T-helper 2 cell treated with Interferon-gamma antibody and Interleukin-4, amounts not matched to agents 5 μg/mL and 100 μg/mL, for 36 hours (primary cell): Measurements from ENCODE around the gene SPNS2.

ENCODE experiments used
- DNase-seq: peaks from one replicate; pipeline ENCODE4 v3.0.0; 2021; ENCODE audit warnings: low spot score
- H3K27ac Mint-ChIP-seq: one replicate; pipeline ENCODE4 v1.8.0; 2021; ENCODE audit warnings: mild to moderate bottlenecking, mixed read lengths
- H3K27me3 Mint-ChIP-seq: one replicate; pipeline ENCODE4 v1.8.0; 2021; ENCODE audit warnings: low read depth, mixed read lengths
- H3K36me3 Mint-ChIP-seq: one replicate; pipeline ENCODE4 v1.8.0; 2021; ENCODE audit warnings: low read depth, mixed read lengths
- H3K4me1 Mint-ChIP-seq: one replicate; pipeline ENCODE4 v1.8.0; 2021; ENCODE audit warnings: low read depth, mixed read lengths
- H3K4me3 Mint-ChIP-seq: one replicate; pipeline ENCODE4 v1.8.0; 2022; ENCODE audit warnings: mild to moderate bottlenecking, moderate library complexity, mixed read lengths
- H3K9me3 Mint-ChIP-seq: one replicate; pipeline ENCODE4 v1.8.0; 2021; ENCODE audit warnings: mixed read lengths

Gene SPNS2

DNA sequence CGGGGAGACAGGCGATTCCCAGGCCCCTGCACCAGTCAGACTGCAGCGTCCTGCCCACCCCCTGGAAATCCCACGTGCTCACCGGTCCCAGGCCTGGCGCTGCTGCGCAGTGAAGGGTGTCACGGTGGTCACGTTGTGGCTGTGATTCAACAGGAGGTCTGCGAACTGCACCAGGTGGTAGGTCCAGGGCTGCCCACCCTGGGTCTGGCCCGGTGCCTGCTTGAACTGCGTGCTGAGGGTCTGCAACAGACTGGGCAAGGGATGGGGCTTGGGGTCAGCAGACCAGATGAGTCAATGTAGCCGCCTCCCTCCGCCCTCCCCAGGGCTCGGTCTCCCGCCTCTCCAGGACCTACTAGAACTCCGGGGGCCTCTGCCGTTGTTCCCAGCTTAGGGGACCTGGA lies 49.4 kb downstream of the SPNS2 start:
- no peaks in the 10 kb centered on the region for H3K9me3 Mint-ChIP-seq
- no peak overlapping the region for H3K27ac Mint-ChIP-seq
- no peak for DNase-seq
- H3K27me3 Mint-ChIP-seq = no peaks in the 10 kb centered on the region
- H3K4me3 Mint-ChIP-seq = no peak overlapping the region
- peaks cover 27% of the 10 kb centered on the region for H3K36me3 Mint-ChIP-seq
- no peaks in the 10 kb centered on the region for H3K4me1 Mint-ChIP-seq

DNA sequence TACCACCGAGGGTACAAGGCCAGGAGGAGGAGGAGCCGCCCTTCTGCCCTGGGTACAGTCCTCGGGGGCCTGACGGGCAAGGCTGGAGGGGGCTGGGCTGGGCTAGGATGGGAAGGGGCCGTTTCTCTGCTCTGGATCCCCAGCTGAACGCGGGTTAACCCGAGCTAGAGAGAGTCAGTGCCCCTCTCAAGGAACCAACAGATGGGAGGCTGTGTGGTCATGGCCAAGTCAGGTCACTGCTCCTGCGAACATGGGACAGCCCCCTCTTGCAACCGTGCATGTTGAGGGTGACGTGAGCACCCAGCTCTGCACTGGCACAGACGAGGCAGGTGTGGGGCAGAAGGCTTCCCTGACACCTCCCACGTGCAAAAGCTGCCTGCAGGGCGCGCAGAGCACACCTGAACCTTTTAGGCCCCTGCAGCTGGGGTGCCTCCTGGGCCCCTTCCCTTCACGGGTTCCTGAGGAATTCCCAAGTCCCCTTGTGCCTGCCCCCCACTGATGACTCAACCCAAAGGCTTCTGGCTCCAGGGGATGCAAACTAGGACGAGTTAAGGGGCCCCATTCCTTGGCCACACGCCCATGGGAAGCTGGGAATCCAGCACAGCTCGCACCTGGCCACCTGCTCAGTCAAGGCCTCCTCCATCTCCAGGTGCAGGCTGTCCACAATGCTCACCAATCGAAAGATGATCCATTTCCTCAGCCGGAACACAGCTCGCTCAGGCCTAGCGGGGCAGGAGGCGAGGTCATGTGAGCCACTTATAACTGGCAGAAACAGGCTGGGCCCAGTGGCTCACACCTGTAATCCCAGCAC lies 50.2 kb downstream of the SPNS2 start:
- peaks cover 3% of the 10 kb centered on the region for H3K4me1 Mint-ChIP-seq
- H3K9me3 Mint-ChIP-seq = no peaks in the 10 kb centered on the region
- H3K27me3 Mint-ChIP-seq = no peaks in the 10 kb centered on the region
- no peak for DNase-seq
- no peak overlapping the region for H3K27ac Mint-ChIP-seq
- no peak overlapping the region for H3K4me3 Mint-ChIP-seq
- H3K36me3 Mint-ChIP-seq = peaks cover 31% of the 10 kb centered on the region

DNA sequence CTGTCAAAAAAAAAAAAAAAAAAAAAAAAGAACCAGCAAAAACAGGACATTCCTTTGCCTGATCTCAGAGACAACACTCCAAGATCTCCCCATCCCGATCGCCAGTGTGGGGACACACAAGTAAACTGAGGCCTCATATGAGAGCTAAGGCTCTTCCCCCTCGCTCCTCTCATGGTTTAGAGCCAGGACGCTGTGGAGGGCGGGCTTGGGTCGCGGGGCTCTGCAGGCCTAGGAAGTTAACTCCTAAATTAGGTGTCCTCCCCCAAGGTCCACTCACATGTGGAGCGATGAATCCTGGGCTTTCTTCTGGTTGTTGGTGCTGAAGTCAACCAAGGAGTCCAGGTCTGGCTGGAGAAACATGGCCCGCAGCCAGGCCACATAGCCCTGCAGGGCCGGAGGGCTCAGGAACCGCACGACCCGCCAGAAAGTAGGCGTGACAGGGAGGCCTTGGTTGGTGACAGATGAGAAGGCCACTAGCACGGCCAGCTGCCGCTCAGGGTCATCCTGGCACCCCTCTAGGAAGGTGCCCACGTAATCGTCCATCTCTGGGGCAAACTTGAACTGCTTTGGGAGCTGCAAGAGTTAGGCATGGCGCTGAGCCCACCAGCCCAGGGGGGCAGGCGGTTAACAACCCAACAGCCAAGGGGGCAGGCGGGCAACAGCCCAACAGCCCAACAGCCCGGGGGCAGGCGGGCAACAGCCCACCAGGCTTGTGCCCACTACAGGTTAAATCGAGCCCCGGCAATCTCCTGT lies 51.3 kb downstream of the SPNS2 start:
- Mint-ChIP-seq H3K4me1 (peaks cover 10% of the 10 kb centered on the region), H3K27me3 (no peaks in the 10 kb centered on the region), H3K4me3 (no peak overlapping the region), H3K27ac (no peak overlapping the region), H3K36me3 (peaks cover 39% of the 10 kb centered on the region), H3K9me3 (no peaks in the 10 kb centered on the region)
- no peak for DNase-seq

DNA sequence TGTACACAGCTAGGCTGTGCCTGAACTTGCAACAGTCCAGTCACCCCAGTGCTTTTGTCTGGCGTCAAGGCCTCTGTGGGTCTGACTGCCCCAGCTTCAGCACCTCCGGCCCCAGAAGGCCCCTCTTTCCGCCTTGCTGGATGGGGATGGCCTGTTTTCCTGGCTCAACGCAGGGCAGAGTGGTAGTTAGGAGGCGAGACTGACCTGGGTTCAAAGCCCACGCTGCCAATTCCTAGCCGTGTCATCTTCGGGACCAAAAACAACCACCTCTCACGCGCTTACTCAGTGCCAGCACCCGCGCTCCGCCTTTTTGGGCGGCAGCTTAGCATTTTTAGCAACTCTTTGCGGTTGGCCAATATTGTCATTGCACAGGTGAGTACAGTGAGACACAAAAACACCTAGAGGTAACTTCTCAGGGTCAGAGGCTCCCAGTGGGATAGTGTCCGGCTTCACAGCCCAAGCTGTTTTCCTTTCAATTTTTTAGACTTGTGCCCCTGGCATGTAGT lies 51.9 kb downstream of the SPNS2 start:
- no peak overlapping the region for H3K4me3 Mint-ChIP-seq
- H3K36me3 Mint-ChIP-seq = peaks cover 41% of the 10 kb centered on the region
- H3K9me3 Mint-ChIP-seq = no peaks in the 10 kb centered on the region
- H3K27me3 Mint-ChIP-seq = no peaks in the 10 kb centered on the region
- no peak for DNase-seq
- H3K27ac Mint-ChIP-seq = no peak overlapping the region
- H3K4me1 Mint-ChIP-seq = peaks cover 12% of the 10 kb centered on the region

DNA sequence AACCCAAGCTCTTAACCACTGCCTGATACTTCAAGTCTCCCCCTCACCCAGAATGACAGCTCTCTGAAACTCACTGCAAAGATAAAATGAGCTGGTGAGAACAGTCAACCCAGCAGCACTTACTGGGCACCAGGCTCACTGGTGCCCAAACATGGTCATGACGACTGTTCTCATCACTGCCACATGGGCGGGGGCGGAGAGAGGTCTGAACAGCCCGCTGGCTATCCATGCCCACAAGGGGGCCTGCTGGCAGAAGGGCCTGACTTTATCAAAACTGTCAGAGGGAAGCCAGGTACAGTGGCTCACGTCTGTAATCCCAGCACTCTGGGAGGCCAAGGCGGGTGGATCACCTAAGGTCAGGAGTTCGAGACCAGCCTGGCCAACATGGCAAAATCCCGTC lies 52.5 kb downstream of the SPNS2 start:
- Mint-ChIP-seq H3K27ac (no peak overlapping the region), H3K4me1 (peaks cover 18% of the 10 kb centered on the region), H3K36me3 (peaks cover 41% of the 10 kb centered on the region), H3K4me3 (no peak overlapping the region), H3K9me3 (no peaks in the 10 kb centered on the region), H3K27me3 (no peaks in the 10 kb centered on the region)
- no peak for DNase-seq

DNA sequence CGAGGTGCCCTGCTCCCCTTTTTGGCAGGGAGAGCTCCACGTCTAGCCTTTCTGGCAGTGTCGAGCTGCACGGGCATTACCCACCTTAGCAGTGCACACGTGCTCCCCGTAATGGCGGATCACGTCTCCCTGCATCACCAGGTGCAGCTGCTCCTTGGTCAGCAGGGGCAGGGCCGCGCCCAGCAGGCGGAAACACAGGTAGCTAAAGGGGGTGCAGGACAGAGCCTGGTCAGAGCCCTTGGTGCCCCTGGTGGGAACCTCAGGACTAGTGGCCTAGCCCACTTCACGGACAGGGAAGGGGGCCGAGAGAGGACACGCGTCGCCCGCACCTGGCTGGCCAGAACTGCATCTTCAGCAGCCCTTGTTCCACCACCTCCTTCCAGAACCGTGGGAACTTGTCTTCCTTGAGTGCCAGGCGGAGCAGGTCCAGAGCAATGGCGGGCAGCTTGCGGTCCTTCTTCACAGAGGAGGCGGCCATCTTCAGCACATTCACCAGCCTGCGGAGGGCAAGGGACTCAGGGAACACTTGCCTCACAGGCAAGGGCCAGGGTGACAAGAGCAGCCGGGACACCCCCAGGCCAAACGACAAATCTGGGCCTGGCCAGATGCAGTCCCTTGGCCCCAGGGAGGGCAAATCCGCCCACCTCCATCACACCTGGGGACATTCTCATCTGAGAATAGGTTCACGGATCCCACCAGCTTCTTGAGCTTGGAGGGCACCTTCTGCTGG lies 53.3 kb downstream of the SPNS2 start:
- Mint-ChIP-seq H3K4me1 (peaks cover 20% of the 10 kb centered on the region), H3K27ac (no peak overlapping the region), H3K9me3 (no peaks in the 10 kb centered on the region), H3K27me3 (no peaks in the 10 kb centered on the region), H3K4me3 (no peak overlapping the region), H3K36me3 (peaks cover 38% of the 10 kb centered on the region)
- no peak for DNase-seq

DNA sequence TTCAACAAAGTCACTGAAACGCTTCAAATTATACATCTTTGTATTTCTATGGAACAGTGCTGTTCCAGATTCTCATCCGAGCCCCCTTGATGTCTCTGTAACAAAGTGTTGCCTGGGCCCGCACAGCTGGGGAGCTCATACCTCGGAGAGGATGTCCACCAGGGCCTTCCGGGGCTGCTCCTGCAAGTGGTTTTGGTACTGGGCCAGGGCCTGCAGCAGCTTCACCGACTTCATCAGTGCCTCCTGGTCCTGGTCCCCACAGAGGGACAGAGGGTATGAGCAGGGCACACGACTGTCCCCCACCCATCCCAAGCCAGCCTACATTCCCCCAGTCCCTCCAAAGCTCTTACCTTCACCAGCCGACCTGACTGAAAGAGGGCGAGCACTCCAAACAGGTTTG lies 55.0 kb downstream of the SPNS2 start:
- peaks cover 20% of the 10 kb centered on the region for H3K4me1 Mint-ChIP-seq
- H3K27ac Mint-ChIP-seq = no peak overlapping the region
- H3K36me3 Mint-ChIP-seq = peaks cover 35% of the 10 kb centered on the region
- H3K9me3 Mint-ChIP-seq = no peaks in the 10 kb centered on the region
- H3K27me3 Mint-ChIP-seq = no peaks in the 10 kb centered on the region
- peak overlapping the region; percentile 92 for H3K4me3 Mint-ChIP-seq
- no peak for DNase-seq

DNA sequence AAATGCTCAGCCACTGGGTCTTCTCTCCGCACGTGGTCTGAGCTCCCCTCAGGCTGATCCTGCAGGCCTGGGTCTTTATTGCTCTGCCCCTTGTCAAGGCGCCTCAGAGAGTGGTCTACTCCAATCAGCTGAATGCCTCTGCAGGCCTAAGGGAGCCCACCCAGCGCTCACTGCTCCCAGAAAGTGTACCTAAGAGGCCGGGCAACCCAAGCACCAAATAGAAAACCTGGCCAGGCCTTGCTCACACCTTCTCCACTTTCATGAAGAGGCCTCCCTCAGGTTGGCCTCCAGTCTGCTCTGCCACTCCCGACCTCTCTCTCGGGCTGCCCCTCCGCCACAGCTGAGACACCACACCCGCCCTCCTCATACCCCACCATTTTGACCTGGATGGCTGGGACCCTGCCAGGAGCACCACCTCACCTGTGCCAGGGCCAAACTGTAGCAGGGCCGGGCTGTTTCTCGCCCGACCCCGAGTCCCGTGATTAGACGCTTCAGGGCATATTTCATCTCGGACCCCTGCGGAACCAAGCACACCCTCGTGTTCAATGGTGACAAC lies 55.8 kb downstream of the SPNS2 start:
- no peaks in the 10 kb centered on the region for H3K27me3 Mint-ChIP-seq
- no peak for DNase-seq
- peaks cover 35% of the 10 kb centered on the region for H3K36me3 Mint-ChIP-seq
- H3K9me3 Mint-ChIP-seq = no peaks in the 10 kb centered on the region
- H3K4me3 Mint-ChIP-seq = peak overlapping the region; percentile 92
- H3K4me1 Mint-ChIP-seq = peaks cover 20% of the 10 kb centered on the region
- H3K27ac Mint-ChIP-seq = peak overlapping the region; percentile 93

DNA sequence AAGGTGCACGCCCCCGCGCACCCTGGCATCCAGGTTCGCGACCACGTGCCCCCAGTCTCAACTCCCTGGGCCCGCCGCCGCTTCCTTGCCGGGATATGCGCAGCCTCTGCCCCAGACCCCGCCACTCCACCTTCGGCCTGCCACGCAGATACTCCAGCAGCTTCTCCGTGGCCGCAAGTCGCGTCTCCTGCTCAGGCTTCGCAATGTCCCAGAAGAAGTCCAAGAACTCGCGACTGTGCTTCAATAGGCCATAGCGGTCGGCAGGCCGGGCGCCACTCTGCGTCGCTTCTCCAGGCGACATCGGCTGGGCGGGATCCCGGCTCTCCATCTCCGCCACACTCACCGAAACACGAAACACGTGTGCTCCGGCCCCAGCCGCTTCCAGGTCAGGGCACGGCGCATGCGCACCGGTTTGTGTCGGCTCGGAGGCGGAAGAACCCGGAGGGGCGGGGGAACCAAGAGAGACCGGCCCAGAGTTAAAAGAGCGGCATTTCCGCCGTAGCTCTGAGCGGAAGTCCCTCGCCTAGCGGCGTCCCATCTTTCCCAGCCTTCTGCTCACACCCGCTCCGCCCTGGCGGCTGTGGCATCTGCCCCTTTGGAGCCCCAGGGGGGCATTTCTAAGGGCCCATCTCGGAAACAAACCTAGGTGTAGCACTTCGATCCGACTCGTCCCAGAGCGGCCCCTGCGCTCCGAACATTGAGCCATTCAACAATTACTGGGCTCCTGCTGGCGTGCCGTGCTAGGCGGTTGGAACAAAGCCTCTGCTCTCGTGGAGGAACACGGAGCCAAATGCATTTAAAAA lies 56.5 kb downstream of the SPNS2 start, which contains the start of gene MYBBP1A:
MYBBP1A (minus strand) TSS at position 388 of the 803 bp plus-strand sequence; CDS start at position 328, 60 bp downstream.
- Mint-ChIP-seq H3K27me3 (no peaks in the 10 kb centered on the region), H3K36me3 (peaks cover 32% of the 10 kb centered on the region), H3K27ac (peak within 1 kb of the TSS; percentile 93), H3K4me1 (peaks cover 20% of the 10 kb centered on the region), H3K9me3 (no peaks in the 10 kb centered on the region), H3K4me3 (peak within 1 kb of the TSS; percentile 92)
- peak; percentile 96 for DNase-seq

DNA sequence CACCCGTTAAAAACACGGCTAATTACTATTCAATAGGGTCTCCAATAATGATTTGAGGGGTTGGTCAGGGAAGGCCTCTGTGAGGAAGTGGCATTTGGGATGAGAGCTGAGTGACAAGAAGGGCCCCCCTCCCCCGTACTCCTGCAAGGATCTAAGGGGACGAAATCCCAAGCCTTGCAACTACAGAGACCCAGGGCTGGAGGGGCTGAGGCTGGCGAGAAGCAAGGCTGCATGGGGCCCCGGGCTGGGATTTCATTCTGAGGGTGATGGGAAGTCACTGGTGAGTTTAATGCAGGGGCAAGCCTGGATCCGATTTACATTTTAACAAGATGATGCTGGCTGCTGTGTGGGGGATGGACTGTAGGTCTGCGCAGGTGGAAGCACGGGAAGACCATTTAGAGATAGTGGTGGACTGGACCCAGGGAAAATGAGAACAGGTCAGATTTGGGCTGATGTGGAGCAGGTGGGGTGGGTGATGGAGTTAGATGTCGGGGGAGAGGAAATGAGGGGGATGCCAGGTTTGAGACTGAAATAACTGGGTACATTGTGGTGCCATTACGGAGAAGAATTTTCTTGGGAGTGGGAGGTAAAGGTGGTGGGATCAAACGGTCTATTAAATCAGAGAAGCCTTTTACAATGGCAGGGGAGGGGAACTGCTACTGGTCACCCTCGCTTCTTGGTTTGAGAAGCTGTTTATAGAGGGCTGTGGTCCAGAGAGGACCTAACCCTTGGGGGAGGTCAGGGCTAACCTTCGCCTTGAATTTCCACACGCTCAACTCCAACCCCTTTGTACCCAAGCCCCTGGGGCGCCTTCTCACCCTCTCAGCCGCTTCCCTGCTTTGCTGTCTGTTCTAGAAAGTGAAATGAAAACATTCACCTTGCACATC lies 57.4 kb downstream of the SPNS2 start:
- H3K4me3 Mint-ChIP-seq = peak overlapping the region; percentile 92
- H3K27me3 Mint-ChIP-seq = no peaks in the 10 kb centered on the region
- no peak for DNase-seq
- peaks cover 21% of the 10 kb centered on the region for H3K4me1 Mint-ChIP-seq
- H3K27ac Mint-ChIP-seq = peak overlapping the region; percentile 93
- peaks cover 28% of the 10 kb centered on the region for H3K36me3 Mint-ChIP-seq
- H3K9me3 Mint-ChIP-seq = no peaks in the 10 kb centered on the region

DNA sequence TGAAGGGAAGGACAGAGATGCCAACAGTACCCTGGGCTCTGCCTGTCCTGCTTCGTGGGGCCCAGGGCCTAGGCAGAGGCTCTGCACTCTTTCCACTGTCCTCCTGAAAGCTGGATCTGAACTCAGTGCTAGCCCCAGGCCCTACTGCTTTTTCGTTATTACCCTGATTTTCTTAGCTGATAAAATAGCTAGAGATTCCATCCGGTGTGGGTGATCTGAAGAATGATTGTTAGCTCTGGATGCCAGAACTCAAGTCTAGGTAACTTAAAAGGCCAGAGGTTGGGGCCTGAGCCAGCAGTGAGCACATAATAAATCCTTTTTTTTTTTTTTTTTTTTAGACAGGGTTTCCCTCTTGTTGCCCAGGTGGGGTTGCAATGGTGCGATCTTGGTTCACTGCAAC lies 58.3 kb downstream of the SPNS2 start:
- H3K4me3 Mint-ChIP-seq = no peak overlapping the region

DNA sequence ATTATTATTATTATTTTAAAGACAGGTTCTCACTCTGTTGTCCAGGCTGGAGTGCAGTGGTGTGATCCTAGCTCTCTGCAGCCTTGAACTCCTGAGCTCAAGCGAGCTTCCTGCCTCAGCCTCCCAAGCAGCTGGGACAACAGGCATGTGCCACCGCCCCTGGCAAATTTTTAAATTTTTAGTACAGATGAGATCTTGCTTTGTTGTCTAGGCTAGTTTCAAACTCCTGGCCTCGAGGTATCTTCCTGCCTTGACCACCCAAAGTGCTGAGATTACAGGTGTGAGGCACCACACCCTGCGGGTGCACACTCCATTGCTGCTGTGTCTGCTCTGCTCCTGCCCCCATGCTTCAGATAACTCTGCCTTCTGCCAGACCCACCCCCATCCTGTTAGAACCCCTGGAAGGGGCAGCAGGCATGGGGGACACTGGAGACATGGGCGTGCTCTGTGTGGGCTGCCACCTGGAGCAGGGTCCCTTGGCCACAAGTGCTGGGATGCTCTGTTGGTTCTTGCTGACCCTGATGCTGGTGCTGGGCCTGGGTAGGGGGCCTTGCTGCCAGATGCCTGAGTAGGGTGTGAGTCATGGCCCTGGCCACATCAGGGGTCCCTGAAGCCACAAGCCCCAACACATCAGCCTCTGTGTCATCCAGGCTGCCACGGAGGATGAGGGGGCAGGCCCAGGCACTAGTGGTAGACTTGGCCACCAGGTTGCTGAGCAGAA lies 59.1 kb downstream of the SPNS2 start:
- no peak overlapping the region for H3K27ac Mint-ChIP-seq
- H3K4me3 Mint-ChIP-seq = no peak overlapping the region
- peaks cover 36% of the 10 kb centered on the region for H3K4me1 Mint-ChIP-seq
- H3K9me3 Mint-ChIP-seq = no peaks in the 10 kb centered on the region
- no peaks in the 10 kb centered on the region for H3K27me3 Mint-ChIP-seq
- DNase-seq = no peak
- peaks cover 17% of the 10 kb centered on the region for H3K36me3 Mint-ChIP-seq

More for the DNA sequence above, 58.3 kb downstream of the SPNS2 start:
- Mint-ChIP-seq H3K36me3 (peaks cover 22% of the 10 kb centered on the region), H3K9me3 (no peaks in the 10 kb centered on the region), H3K27ac (no peak overlapping the region), H3K27me3 (no peaks in the 10 kb centered on the region), H3K4me1 (peaks cover 28% of the 10 kb centered on the region)
- no peak for DNase-seq
